ENCODE measurements around the gene ANKRD6.

Gene ANKRD6

DNA sequence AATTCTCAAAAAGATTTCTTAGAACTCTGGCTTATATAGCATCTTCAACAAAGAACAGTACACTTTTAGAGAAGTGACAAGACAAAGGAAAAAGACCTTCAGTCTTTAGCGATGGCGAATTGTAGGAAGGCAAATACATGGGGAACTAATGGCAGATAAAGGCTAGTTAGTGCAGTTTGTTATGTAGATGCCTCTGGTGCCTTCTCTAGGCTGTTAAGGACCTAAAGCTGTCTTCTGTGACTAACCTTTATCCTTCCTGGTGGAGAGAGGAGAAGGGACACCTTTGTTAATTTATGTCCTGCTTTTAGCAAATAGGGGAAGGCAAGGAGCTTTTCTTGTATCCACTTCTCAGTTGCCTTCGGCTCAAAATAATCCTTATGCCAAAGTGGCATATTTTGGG lies 7.2 kb downstream of the ANKRD6 start:
- in situ Hi-C loops (cut with HindIII; ENCODE audit: low sequenced_read_pairs) = loop anchor here (25.0 kb wide), 1 partner anchor 322 kb away; no protein-coding TSS in a partner anchor
- TF ChIP-seq CTCF (IDR thresholded peaks at IDR 0.05; ENCODE audit: low read depth, low read length, missing control alignments) = no peak
- no peak overlapping the region for H3K4me3 ChIP-seq (ENCODE audit: low read depth, low read length)
- DNase-seq (ENCODE audit: low read depth) = no peak

- DNase-seq (ENCODE audit: low read depth) = no peak
- no peak for TF ChIP-seq CTCF (IDR thresholded peaks at IDR 0.05; ENCODE audit: low read depth, low read length, missing control alignments)
- H3K4me3 ChIP-seq (ENCODE audit: low read depth, low read length) = no peak overlapping the region
- in situ Hi-C loops (cut with HindIII; ENCODE audit: low sequenced_read_pairs) = loop anchor here (25.0 kb wide), 1 partner anchor 319 kb away; no protein-coding TSS in a partner anchor
These were observed 10.7 kb downstream of the ANKRD6 start for GRCh38 chr6:89443658-89444057.

DNA sequence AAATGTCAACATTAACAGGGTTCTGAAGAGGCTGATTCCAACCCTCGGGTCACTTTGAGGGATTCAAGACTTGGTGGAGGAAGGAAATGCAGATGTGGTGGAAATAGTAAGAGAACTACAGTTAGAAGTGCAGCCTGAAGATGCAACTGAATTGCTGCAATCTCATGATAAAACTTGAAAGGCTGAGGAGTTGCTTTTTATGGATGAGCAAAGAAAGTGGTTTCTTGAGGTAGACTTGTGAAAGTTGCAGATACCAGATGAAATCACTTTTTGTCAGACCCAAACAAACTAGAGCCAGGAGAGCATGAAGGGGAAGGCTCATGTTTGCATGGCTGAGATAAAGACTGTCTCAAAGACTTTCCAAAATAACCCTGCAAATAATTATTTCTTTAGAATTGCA lies 16.2 kb downstream of the ANKRD6 start:
- DNase-seq (ENCODE audit: low read depth) = no peak
- in situ Hi-C loops (cut with HindIII; ENCODE audit: low sequenced_read_pairs) = loop anchor here (25.0 kb wide), 1 partner anchor 313 kb away; no protein-coding TSS in a partner anchor
- no peak for TF ChIP-seq CTCF (IDR thresholded peaks at IDR 0.05; ENCODE audit: low read depth, low read length, missing control alignments)
- H3K4me3 ChIP-seq (ENCODE audit: low read depth, low read length) = no peak overlapping the region

GRCh38 chr6:89452281-89452680 lies 19.3 kb downstream of the ANKRD6 start:
- in situ Hi-C loops (cut with HindIII; ENCODE audit: low sequenced_read_pairs) = no loop called here
- no peak for TF ChIP-seq CTCF (IDR thresholded peaks at IDR 0.05; ENCODE audit: low read depth, low read length, missing control alignments)
- H3K4me3 ChIP-seq (ENCODE audit: low read depth, low read length) = no peak overlapping the region
- DNase-seq (ENCODE audit: low read depth) = no peak

DNA sequence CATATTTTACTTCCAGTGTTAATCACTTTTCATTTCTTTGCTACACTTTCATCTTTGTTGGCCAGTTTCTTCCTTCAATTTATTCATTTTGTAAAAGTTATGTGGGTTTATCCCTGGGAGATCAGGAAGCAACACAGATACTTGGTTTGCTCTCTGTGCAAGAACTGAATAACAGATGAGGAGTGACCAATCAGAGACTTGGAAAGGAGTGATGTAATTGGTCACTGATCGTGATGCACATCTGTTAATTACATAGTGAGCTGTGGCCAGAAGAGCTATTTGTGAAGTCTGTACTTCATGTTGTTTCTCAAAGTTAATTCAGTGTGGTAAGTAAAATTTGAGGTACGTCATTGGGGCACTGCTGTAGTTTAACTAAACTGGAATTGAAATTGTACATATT lies 21.3 kb downstream of the ANKRD6 start:
- TF ChIP-seq CTCF (IDR thresholded peaks at IDR 0.05; ENCODE audit: low read depth, low read length, missing control alignments) = no peak
- DNase-seq (ENCODE audit: low read depth) = no peak
- no peak overlapping the region for H3K4me3 ChIP-seq (ENCODE audit: low read depth, low read length)
- in situ Hi-C loops (cut with HindIII; ENCODE audit: low sequenced_read_pairs) = no loop called here

- in situ Hi-C loops (cut with HindIII; ENCODE audit: low sequenced_read_pairs) = no loop called here
- TF ChIP-seq CTCF (IDR thresholded peaks at IDR 0.05; ENCODE audit: low read depth, low read length, missing control alignments) = no peak
- no peak for DNase-seq (ENCODE audit: low read depth)
- H3K4me3 ChIP-seq (ENCODE audit: low read depth, low read length) = no peak overlapping the region
These were observed 25.8 kb downstream of the ANKRD6 start for GRCh38 chr6:89458704-89459103.

DNA sequence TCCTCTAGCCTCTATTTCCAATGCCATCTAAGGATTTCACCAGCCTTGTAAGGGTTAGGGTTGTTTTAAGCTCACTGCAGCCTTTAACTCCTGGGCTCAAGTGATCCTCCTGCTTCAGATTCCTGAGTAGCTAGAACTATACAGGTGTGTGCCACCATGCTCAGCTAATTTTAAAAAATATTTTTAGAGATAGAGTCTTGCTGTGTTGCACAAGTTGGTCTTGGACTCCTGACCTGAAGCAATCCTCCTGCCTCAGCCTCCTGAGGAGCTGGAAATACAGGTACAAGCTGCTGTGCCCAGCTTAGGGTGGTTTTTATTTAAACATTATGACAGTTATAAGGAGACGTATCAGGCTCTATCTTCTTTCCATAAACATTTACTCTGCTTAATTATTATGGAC lies 26.5 kb downstream of the ANKRD6 start:
- in situ Hi-C loops (cut with HindIII; ENCODE audit: low sequenced_read_pairs) = no loop called here
- no peak overlapping the region for H3K4me3 ChIP-seq (ENCODE audit: low read depth, low read length)
- no peak for TF ChIP-seq CTCF (IDR thresholded peaks at IDR 0.05; ENCODE audit: low read depth, low read length, missing control alignments)
- no peak for DNase-seq (ENCODE audit: low read depth)
